Effector memory CD4-positive, alpha-beta T cell (primary cell): ENCODE measurements around the gene ATP8B1.

Source experiments
- DNase-seq, 3 donors: peaks; one replicate each; pipeline ENCODE4 v3.0.0-alpha.2; 2020
- H3K27ac ChIP-seq: 2 replicates; pipeline ENCODE4 v1.7.0; 2013; ENCODE audit warnings: mild to moderate bottlenecking, low read length, moderate library complexity; ENCODE audit not compliant: insufficient read depth, poor library complexity, severe bottlenecking
- H3K27me3 ChIP-seq: replicated peaks from 2 replicates; pipeline ENCODE4 v1.7.0; 2013; ENCODE audit warnings: mild to moderate bottlenecking, low read length; ENCODE audit not compliant: insufficient read depth, control insufficient read depth, poor library complexity, severe bottlenecking
- H3K36me3 ChIP-seq: 2 replicates; pipeline ENCODE4 v1.7.0; 2013; ENCODE audit warnings: mild to moderate bottlenecking, low read length, moderate library complexity; ENCODE audit not compliant: control insufficient read depth, insufficient read depth
- H3K4me1 ChIP-seq: 2 replicates; pipeline ENCODE4 v1.7.0; 2013; ENCODE audit warnings: low read length, mild to moderate bottlenecking; ENCODE audit not compliant: control insufficient read depth, insufficient read depth, poor library complexity, severe bottlenecking
- H3K4me3 ChIP-seq: 2 replicates; pipeline ENCODE4 v1.7.0; 2013; ENCODE audit warnings: low read length, low read depth, mild to moderate bottlenecking; ENCODE audit not compliant: insufficient read depth, poor library complexity, severe bottlenecking
- H3K9me3 ChIP-seq: 2 replicates; pipeline ENCODE4 v1.7.0; 2013; ENCODE audit warnings: mild to moderate bottlenecking, low read length, moderate library complexity; ENCODE audit not compliant: control insufficient read depth

The ATP8B1 gene

DNA sequence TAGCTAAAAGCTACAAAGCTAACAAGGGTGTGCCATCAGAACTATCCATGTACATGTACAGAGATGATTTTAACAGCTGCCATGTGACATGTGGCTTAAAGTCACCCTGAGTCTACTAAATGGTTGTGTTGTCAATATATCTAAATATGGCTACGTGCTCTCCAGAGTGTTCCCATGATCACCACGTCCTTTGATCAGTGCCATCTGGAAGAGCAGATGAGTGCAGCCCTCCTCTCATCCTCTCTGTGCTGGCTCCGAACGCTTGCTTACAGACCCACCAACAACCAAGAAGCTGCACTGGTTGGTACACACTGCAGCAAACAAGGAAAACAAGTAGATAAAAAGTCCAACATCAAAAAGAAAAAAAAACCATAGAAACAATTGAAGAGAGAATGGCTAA is 92.9 kb downstream of the ATP8B1 start:
- no peaks in the 10 kb centered on the region for H3K4me1 ChIP-seq
- H3K4me3 ChIP-seq, result no peak overlapping the region
- no peaks in the 10 kb centered on the region for H3K36me3 ChIP-seq
- no peak overlapping the region for H3K27ac ChIP-seq
- no peak for DNase-seq
- H3K9me3 ChIP-seq, result peaks cover 5% of the 10 kb centered on the region
- H3K27me3 ChIP-seq, result no peaks in the 10 kb centered on the region

DNA sequence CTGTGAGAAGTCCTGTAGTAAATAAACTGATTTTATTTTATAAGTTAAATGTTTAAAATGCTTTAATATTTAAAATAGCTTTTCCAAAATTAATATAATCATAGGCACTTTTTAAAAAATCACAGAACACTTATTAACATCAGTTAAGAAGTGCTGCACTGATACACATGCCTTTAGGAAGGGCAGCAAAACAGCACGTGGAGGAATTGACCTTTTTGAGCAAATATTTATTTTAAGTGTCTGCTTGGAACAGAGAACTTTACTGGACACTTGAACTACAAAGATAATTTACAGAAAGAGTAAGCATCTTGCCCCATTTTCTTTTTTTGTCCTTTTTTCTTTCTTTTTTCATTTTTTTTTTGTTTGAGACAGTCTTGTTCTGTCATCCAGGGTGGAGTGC is 93.8 kb downstream of the ATP8B1 start:
- H3K9me3 ChIP-seq, result peaks cover 3% of the 10 kb centered on the region
- no peak for DNase-seq
- H3K4me3 ChIP-seq, result no peak overlapping the region
- no peaks in the 10 kb centered on the region for H3K36me3 ChIP-seq
- no peak overlapping the region for H3K27ac ChIP-seq
- H3K4me1 ChIP-seq, result no peaks in the 10 kb centered on the region
- H3K27me3 ChIP-seq, result no peaks in the 10 kb centered on the region

DNA sequence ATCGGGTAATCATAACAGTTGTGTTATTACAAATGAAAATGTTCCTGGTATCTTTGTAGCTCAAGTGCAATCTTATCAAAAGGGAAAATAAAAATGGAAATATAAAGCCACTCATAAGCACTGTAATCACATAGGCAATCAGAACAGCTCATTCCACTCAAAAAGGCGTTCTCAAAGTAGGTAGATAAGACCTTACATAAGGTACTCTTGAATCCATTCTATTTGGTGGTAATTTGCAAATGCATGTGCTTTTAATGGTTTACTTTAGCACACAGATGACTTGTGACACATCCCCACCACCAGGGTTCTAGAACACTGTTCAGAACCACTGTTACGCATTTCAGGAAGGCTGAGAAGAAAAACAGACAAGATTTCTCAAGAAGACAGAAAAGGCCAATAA is 94.8 kb downstream of the ATP8B1 start:
- Histone ChIP-seq H3K4me3 (no peak overlapping the region), H3K27me3 (no peaks in the 10 kb centered on the region), H3K9me3 (no peaks in the 10 kb centered on the region), H3K4me1 (no peaks in the 10 kb centered on the region), H3K27ac (no peak overlapping the region), H3K36me3 (no peaks in the 10 kb centered on the region)
- no peak for DNase-seq

DNA sequence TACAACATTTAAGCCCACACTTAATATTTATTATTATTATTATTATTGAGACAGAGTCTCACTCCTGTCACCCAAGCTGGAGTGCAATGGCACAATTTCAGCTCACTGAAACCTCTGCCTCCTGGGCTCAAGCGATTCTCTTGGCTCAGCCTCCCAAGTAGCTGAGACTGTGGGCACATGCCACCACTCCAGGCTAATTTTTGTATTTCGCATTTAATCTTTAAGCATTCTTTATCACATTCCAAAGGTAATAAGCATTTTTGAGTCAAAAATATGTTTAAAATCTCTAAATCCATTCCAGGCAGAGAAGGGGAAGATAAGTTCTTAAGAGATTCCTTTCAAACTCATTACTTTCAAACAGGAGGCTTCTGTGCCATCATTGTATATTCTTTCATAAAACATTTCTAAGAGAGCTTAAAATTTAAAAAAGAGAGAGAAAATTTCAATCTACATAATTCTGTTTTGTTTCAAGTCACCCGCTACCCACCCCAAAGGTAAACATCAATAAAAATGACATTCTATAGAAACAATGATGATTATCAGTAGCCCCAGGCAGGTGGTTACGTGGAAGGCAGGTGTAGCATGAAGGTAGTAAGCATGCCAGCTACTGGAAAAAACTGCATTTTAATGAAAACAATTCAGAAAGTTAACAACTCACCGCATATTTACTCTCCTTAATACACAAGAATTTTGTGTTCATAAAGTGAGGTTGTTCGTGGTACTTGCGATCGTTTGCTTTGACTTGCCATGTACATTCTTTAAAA is 97.1 kb downstream of the ATP8B1 start:
- Histone ChIP-seq H3K27me3 (no peaks in the 10 kb centered on the region), H3K36me3 (no peaks in the 10 kb centered on the region), H3K9me3 (no peaks in the 10 kb centered on the region), H3K4me3 (no peak overlapping the region), H3K27ac (no peak overlapping the region), H3K4me1 (no peaks in the 10 kb centered on the region)
- no peak for DNase-seq

DNA sequence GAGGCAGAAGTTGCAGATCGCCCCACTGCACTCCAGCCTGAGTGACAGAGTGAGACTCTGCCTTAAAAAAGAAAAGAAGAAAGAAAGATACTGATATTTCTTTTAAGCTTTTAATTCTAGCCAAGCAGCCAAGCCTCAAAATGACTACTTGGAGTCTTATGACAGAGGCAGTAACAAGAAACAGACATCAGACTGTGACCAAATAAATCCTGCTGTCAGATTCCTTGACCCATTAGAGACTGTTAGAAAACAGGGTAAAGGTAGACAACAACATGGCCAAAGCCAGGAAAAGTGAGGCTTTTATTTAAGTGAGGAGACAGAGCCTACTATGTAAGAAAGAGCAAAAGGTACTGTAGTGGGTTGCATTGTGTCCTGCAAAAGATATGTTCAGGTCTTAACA is 98.1 kb downstream of the ATP8B1 start:
- H3K4me3 ChIP-seq, result no peak overlapping the region
- H3K27ac ChIP-seq, result no peak overlapping the region
- H3K4me1 ChIP-seq, result no peaks in the 10 kb centered on the region
- no peak for DNase-seq
- no peaks in the 10 kb centered on the region for H3K9me3 ChIP-seq
- H3K27me3 ChIP-seq, result no peaks in the 10 kb centered on the region
- no peaks in the 10 kb centered on the region for H3K36me3 ChIP-seq

DNA sequence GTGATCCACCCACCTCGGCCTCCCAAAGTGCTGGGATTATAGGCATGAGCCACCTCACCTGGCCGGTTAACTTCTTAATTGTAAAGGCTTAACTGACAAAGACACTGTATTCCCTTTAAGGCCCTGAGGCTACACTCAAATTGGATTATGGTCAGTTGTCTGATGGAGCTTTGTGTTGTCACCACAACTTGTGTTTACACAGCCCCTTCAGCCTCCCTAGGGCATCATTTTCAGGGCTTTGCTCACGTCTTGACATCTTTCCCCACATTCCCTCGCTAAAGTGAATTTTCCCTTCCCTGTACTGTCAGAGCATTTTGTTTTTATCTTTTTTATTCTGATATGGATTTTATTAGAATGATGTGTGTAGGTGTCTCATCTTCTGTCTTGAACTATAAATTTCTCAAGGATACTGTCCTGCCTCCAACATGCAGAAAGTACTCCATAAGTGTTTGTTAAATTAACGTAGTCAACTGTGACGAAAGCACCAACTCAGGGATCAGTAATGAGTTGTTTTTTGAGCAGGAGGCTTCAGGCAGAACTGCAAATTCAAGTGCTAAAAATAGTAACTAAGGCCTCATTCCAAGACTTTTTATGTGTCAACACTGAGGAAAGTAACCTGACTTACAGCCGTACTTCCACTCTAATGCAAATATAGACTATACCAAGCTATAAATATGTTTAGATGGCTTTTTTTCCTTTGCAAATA is 104.4 kb downstream of the ATP8B1 start:
- no peaks in the 10 kb centered on the region for H3K36me3 ChIP-seq
- DNase-seq, result no peak
- no peak overlapping the region for H3K27ac ChIP-seq

DNA sequence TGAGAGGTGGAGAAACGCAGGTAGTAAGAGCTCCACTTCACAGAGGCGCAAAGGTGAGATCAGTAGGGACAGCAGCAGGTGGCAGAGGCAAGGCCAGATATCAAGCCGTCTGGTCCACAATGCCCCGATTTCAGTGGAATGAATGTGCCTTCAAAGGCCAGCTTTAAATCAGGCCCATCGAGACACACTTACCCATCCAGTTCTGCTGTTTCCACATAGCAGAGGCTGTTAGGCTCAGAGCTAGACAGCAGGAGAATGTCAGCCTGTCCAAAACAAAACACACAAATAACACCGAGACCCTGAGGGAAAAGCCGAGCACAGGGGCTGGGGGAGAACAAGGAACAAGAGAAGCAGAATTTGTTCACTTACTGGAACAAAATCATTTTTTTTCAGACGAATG is 105.7 kb downstream of the ATP8B1 start:
- no peaks in the 10 kb centered on the region for H3K27me3 ChIP-seq
- no peaks in the 10 kb centered on the region for H3K36me3 ChIP-seq
- no peak for DNase-seq

More for the DNA sequence above, 104.4 kb downstream of the ATP8B1 start:
- Histone ChIP-seq H3K4me1 (peaks cover 3% of the 10 kb centered on the region), H3K4me3 (no peak overlapping the region), H3K27me3 (no peaks in the 10 kb centered on the region), H3K9me3 (no peaks in the 10 kb centered on the region)

DNA sequence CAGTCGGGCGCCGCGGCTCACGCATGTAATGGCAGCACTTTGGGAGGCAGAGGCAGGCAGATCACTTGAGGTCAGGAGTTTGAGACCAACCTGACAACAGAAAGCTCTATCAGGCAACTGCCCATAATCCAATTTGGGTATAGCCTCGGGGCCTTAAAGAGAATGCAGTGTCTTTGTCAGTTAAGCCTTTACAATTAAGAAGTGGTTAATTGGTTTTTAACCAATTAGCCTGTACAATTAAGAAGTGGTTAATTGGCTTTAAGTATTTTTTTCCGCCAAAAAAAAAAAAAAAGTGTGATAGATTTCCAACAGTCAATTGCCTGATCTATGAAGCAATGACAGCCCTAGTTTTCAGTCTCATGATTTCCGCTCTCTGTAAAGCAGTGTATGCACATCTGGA is 106.8 kb downstream of the ATP8B1 start:
- Histone ChIP-seq H3K4me1 (peaks cover 3% of the 10 kb centered on the region), H3K27ac (no peak overlapping the region), H3K9me3 (no peaks in the 10 kb centered on the region), H3K36me3 (no peaks in the 10 kb centered on the region), H3K27me3 (no peaks in the 10 kb centered on the region), H3K4me3 (no peak overlapping the region)
- DNase-seq, result no peak

More for the DNA sequence above, 105.7 kb downstream of the ATP8B1 start:
- Histone ChIP-seq H3K27ac (no peak overlapping the region), H3K4me3 (no peak overlapping the region), H3K4me1 (peaks cover 3% of the 10 kb centered on the region), H3K9me3 (no peaks in the 10 kb centered on the region)

DNA sequence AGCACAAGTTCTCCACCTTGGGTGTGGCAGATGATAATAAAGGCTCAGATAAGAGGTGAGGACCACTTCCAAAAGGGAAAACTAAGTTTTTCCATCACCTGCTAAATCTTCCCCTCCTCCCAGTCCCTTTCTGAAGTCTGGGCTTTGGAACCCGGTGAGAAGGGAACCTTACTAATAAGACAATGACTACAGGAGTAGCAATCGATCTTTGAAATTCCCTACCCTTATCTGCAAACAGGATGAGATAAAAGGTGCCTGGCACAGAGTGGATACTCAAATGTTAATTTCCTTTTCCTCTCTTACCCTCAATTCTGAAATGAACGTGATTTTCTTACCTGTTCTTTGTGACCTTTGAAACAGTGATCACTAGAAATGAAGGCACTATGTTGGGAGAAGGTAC is 111.8 kb downstream of the ATP8B1 start:
- H3K9me3 ChIP-seq, result no peaks in the 10 kb centered on the region
- no peak overlapping the region for H3K4me3 ChIP-seq
- DNase-seq, result no peak
- H3K27me3 ChIP-seq, result no peaks in the 10 kb centered on the region
- H3K4me1 ChIP-seq, result peaks cover 3% of the 10 kb centered on the region
- no peaks in the 10 kb centered on the region for H3K36me3 ChIP-seq
- H3K27ac ChIP-seq, result no peak overlapping the region

DNA sequence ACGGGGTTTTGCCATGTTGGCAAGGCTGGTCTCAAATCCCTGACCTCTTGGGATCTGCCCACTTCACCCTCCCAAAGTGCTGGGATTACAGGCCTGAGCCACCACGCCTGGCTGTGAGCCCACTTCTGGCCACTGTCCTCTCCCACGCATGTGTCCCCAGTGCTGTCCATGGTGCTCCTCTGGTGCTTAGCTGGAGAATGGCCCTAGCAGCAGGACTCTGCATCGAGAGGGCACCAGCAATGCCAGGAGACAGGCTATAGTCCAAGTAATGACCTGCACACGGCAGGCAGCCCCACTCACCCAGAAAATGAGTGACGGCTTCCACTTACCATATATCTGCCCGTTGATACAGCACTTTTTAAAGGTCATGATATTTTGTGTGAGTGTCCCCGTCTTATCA is 115.1 kb downstream of the ATP8B1 start:
- H3K4me3 ChIP-seq, result no peak overlapping the region
- no peaks in the 10 kb centered on the region for H3K4me1 ChIP-seq
- H3K27me3 ChIP-seq, result no peaks in the 10 kb centered on the region
- H3K9me3 ChIP-seq, result no peaks in the 10 kb centered on the region
- H3K27ac ChIP-seq, result no peak overlapping the region
- H3K36me3 ChIP-seq, result no peaks in the 10 kb centered on the region
- DNase-seq, result no peak
